ENCODE results near the gene FASTKD2. TPM values are rescaled to one million over a fixed set of nuclear protein-coding genes. Genes with fewer than 3 reads are reported as not detected.

FASTKD2 gene
- 10 to 100 TPM; 36.1 to 43.2 (median 40.4) TPM for polyA plus RNA-seq (ENCODE audit: insufficient read length in 3 of 3)
- long read RNA-seq, donor 1, transcript FASTKD2-201 (12 exons, 3,188 nt), result major isoform, 6 of 9 reads
- long read RNA-seq, donor 1, partial matches to known transcripts, result 0 of 9 reads
- long read RNA-seq, donor 1, other reads (novel, unspliced or antisense), result 0 of 9 reads
- long read RNA-seq, donor 2, transcript FASTKD2-202 (12 exons, 2,586 nt), result major isoform, 5 of 14 reads
- long read RNA-seq, donor 2, partial matches to known transcripts, result 5 of 14 reads
- long read RNA-seq, donor 2, other reads (novel, unspliced or antisense), result 0 of 14 reads
- long read RNA-seq, donor 3, transcript FASTKD2-201 (12 exons, 3,188 nt), result major isoform, 10 of 39 reads
- long read RNA-seq, donor 3, transcript FASTKD2-202 (12 exons, 2,586 nt), result minor isoform, 7 of 39 reads
- long read RNA-seq, donor 3, partial matches to known transcripts, result 22 of 39 reads
- long read RNA-seq, donor 3, other reads (novel, unspliced or antisense), result 0 of 39 reads
- long read RNA-seq, donor 4, partial matches to known transcripts, result 10 of 16 reads
- long read RNA-seq, donor 4, other reads (novel, unspliced or antisense), result 0 of 16 reads
- long read RNA-seq, donor 5, result 0 reads
- long read RNA-seq, donor 6, transcript FASTKD2-201 (12 exons, 3,188 nt), result major isoform, 5 of 23 reads
- long read RNA-seq, donor 6, partial matches to known transcripts, result 18 of 23 reads
- long read RNA-seq, donor 6, other reads (novel, unspliced or antisense), result 0 of 23 reads
- long read RNA-seq, donor 7, transcript FASTKD2-201 (12 exons, 3,188 nt), result major isoform, 5 of 20 reads
- long read RNA-seq, donor 7, partial matches to known transcripts, result 14 of 20 reads
- long read RNA-seq, donor 7, other reads (novel, unspliced or antisense), result 0 of 20 reads
- long read RNA-seq, donor 8, transcript FASTKD2-201 (12 exons, 3,188 nt), result major isoform, 5 of 29 reads
- long read RNA-seq, donor 8, partial matches to known transcripts, result 21 of 29 reads
- long read RNA-seq, donor 8, other reads (novel, unspliced or antisense), result 0 of 29 reads
- long read RNA-seq, donor 9, full-length matches to known transcripts, result 12 of 24 reads
- long read RNA-seq, donor 9, partial matches to known transcripts, result 12 of 24 reads
- long read RNA-seq, donor 9, other reads (novel, unspliced or antisense), result 0 of 24 reads
- long read RNA-seq, donor 10, transcript FASTKD2-201 (12 exons, 3,188 nt), result major isoform, 5 of 15 reads
- long read RNA-seq, donor 10, partial matches to known transcripts, result 6 of 15 reads
- long read RNA-seq, donor 10, other reads (novel, unspliced or antisense), result 0 of 15 reads
- long read RNA-seq, donor 11, transcript FASTKD2-201 (12 exons, 3,188 nt), result major isoform, 10 of 32 reads
- long read RNA-seq, donor 11, partial matches to known transcripts, result 21 of 32 reads
- long read RNA-seq, donor 11, other reads (novel, unspliced or antisense), result 0 of 32 reads
- long read RNA-seq, donor 12, partial matches to known transcripts, result 0 of 4 reads
- long read RNA-seq, donor 12, other reads (novel, unspliced or antisense), result 0 of 4 reads
- long read RNA-seq, donor 13, transcript FASTKD2-202 (12 exons, 2,586 nt), result major isoform, 10 of 32 reads
- long read RNA-seq, donor 13, transcript FASTKD2-201 (12 exons, 3,188 nt), result major isoform, 10 of 32 reads
- long read RNA-seq, donor 13, partial matches to known transcripts, result 10 of 32 reads
- long read RNA-seq, donor 13, other reads (novel, unspliced or antisense), result 0 of 32 reads
- long read RNA-seq, donor 14, transcript FASTKD2-202 (12 exons, 2,586 nt), result major isoform, 5 of 19 reads
- long read RNA-seq, donor 14, partial matches to known transcripts, result 11 of 19 reads
- long read RNA-seq, donor 14, other reads (novel, unspliced or antisense), result 0 of 19 reads
- long read RNA-seq, donor 15, transcript FASTKD2-201 (12 exons, 3,188 nt), result major isoform, 5 of 6 reads
- long read RNA-seq, donor 15, partial matches to known transcripts, result 0 of 6 reads
- long read RNA-seq, donor 15, other reads (novel, unspliced or antisense), result 0 of 6 reads
- long read RNA-seq, donor 16, transcript FASTKD2-201 (12 exons, 3,188 nt), result major isoform, 16 of 77 reads
- long read RNA-seq, donor 16, transcript FASTKD2-202 (12 exons, 2,586 nt), result minor isoform, 5 of 77 reads
- long read RNA-seq, donor 16, partial matches to known transcripts, result 54 of 77 reads
- long read RNA-seq, donor 16, other reads (novel, unspliced or antisense), result 0 of 77 reads

DNA sequence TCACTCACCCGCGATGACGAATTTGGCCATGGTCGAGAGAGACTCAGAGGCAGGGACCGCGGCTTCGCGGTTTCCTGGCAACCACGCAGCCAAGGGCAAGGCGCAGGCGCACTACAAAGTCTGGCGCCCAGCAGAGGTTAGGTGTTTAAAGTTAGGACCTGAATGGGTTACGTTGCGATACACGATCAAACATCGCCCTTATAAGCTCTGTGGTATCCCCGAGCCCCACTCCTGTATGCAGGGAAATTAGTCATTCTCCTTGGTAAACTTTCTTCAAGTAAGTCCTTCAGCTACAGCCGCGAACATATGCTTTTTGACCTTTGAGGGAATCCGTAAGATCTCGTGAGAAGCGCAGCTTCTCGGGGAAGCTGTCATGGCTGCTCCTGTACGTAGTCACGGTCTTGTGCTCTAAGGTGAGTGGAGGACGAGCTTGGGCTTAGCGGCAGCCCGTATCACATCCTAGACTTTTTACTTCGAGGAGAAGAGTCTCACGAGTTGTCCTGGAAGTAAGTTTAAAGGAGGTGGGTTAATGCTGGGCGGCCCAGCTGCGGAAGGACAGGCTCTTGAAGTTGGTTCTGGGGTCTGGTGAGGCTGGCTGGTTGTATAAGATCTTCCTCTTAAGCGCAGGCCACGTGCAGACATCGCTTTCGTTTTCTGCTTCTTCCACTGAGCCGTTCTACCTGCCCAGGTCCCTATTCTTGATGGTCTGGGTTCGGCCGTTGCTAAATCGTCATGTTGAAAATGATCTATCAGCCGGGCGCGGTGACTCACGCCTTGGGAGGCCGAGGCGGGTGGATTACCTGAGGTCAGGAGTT is at the start of gene FASTKD2, which contains the start of gene MDH1B:
Gene FASTKD2, plus strand, starts transcription at position 365 of the 815 bp plus-strand sequence. CDS start 1,088 bp downstream, outside the sequence.
Gene MDH1B, minus strand, starts transcription at position 87 of the 815 bp plus-strand sequence. Its CDS starts 57 bp downstream, at position 30.
- peak; percentile 78 to 98 (median 91) for DNase-seq (ENCODE audit: extremely low read depth in 1 of 11, low read depth in 9 of 11, low spot score in 4 of 11)

DNA sequence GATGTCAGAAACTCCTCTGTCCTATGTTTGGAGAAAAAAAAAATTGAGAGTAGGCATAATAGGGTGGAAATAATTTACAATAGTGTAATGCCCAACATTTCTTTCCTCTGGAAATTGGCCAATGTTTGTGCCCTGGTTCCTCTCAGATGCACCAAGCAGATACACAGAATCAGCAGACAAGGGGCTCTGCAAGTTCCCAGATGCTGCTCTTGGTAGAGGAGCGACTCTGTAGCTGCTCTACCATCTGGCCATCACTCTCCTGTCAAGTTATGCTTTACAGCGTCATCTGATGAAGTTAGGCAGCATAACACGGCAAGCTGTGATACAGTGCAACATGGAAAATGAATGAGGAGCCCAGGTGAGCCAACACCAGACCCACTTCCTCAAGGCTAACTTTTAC is 48.8 kb upstream of the FASTKD2 start:
- DNase-seq (ENCODE audit: extremely low read depth in 1 of 11, low read depth in 9 of 11, low spot score in 4 of 11), result no peak

DNA sequence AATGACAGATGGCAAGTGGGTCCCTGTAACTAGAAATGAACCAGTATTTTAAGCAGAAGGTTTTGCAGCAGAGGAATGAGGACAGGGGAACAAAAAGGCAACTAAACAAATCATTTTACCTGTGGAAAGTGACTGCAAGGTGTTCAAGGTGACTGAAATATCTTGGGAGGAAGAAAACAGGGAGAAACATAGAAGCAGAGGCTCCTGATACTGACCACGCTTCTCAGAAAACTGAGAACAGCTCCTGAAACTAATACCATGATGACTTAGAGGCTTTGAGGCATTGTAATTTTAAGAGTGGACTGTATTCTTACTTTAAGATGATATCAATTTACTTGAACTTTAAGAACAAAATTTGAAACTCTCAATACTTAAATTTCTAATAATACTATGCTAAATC is 47.1 kb upstream of the FASTKD2 start, which contains the start of gene DYTN:
Gene DYTN, minus strand, starts transcription at position 101 of the 400 bp plus-strand sequence. CDS start 117 bp downstream, outside the sequence.
- no peak for DNase-seq (ENCODE audit: extremely low read depth in 1 of 11, low read depth in 9 of 11, low spot score in 4 of 11)

DNA sequence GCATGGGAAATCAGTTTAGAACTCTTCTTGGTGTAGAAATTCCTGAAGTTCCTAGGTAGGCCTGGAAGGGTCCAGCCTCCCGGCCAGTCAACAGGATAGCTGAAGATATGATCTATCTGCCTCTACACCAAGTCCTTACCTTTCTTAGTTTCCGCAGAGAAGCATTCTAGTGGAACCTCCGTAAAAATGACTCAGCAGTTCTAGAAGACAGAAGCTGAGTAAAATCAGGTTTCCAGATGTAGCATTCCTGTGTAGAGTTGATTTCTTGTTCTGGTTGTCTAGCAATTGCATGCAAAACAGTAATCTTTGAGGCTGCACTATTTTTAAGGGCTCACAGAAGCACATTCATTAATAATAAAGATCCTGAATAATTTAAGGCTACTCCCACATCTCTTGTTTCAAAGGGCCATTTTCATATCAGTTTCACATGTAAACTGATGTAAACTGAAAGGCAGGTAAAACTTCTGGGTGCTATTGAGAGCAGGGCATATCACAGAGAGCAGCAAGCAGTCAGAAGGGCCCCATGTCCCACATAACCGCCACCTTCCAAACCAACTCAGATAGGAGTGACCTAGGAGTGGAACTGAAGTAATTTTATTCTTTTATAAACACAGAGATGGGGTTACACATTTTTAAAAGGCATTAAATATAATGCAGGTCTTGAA is 44.0 kb upstream of the FASTKD2 start:
- no peak for DNase-seq (ENCODE audit: extremely low read depth in 1 of 11, low read depth in 9 of 11, low spot score in 4 of 11)

DNA sequence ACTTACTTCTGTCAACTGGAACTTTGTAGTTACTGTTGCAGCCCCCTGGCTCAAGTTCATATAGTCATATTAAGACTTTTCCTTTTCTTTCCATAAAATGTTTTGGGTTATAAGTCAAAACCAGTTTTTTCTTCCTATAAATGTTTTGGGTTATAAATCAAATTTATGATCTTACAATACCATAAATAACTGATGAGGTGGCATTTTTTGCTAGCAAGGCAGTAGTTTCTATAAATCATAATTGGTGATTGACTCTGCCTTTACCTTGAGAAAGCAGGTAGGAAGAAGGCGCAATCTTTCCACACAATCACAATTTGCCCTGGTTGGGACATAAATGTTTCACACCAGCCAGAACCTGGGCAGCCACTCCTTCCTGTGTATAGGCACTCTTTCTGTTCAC is 42.1 kb upstream of the FASTKD2 start:
- DNase-seq (ENCODE audit: extremely low read depth in 1 of 11, low read depth in 9 of 11, low spot score in 4 of 11), result no peak

DNA sequence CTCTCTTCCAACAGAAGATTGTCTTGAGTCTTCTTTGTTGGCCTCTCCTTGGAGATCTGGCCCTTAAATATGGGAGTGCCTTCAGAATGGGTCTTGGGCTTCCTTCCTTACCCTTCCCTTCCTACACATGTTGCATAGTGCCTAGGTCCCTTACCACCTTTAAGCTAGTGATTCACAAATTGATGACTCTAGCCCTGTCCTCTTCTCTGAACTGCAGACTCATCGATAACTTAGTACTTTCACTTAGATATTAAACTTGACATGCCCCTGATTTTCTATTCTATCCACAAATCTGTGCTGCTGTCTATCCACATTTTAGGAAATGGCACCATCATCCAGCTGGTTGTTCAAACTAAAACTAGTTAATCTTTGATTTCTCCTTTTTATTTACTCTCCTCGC is 38.1 kb upstream of the FASTKD2 start:
- no peak for DNase-seq (ENCODE audit: extremely low read depth in 1 of 11, low read depth in 9 of 11, low spot score in 4 of 11)

DNA sequence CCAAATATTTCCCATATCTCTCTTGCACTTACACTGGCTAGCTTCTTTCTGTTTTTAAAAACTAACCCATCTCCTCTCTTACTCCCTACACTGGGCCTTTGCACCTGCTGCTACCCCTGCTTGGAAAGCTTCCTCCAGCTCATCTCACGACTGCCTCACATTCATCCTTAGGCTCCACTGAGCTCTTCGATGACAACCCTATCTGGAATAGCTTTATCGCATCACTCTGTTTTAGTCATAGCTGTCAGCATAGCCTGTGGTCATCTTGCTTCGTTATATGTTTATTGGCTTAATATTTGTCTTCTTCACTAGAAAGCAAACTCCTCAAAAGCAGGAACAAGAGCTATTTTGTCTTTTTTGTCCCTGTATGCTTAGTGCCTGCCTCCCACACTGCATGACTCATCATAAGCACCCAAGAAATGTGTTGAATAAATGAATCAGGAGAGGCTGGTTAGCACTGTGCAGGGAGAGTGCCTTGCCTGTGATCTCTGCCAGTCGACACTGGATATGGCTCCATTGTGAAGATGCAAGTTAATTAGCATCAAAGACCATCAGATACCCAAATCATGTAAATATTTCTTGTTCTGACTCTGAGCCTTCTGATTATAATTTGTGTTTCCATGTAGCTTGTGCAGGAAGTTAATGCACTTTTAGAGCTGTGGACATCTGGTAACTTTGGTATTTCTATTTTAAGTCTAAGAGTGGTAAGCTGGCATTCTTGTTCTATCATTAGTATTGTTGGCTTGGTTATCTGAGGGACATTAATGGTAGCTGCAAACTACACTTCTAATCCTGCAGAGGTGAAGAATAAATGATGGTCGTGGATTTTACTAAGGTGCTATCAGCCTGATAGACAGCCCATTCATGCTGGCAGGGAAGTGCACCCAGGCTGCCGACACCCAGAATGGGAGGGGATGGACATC is 36.9 kb upstream of the FASTKD2 start:
- DNase-seq (ENCODE audit: extremely low read depth in 1 of 11, low read depth in 9 of 11, low spot score in 4 of 11), result no peak

DNA sequence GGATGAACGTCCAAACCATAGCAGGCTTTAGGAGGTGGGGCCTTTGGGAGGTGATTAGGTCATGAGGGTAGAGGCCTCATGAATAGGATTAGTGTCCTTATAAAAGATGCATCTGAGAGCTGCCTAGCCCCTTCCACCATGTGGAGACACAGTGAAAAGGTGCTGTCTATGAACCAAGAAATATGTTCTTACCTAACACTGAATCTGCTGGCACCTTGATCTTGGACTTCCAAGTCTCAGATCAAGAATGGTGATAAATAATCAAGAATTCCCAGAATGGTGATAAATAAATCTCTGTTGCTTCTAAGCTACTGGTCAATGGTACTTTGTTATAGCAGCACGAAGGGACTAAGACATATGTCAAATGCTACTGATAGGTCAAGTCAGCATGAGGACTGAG is 32.1 kb upstream of the FASTKD2 start:
- DNase-seq (ENCODE audit: extremely low read depth in 1 of 11, low read depth in 9 of 11, low spot score in 4 of 11), result no peak

DNA sequence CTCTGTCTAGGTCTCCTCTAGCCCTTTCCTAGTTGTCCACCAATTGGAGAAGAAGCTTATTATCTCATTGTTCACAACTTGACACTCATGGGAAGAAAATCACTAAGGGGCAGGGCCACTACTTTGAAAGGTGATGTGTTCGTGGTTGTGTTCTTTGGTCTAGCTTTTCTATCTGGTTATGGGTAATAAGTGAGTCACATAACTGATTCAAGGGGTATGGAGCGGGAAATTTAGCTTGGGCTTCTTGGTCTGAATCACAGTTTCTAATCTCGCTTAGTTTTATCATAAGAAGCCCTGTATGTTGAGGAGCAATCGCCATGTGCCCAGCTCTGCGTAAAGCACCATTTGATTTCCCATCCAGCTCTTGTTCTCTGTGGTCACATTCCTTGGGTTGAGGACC is 28.5 kb upstream of the FASTKD2 start:
- DNase-seq (ENCODE audit: extremely low read depth in 1 of 11, low read depth in 9 of 11, low spot score in 4 of 11), result no peak

DNA sequence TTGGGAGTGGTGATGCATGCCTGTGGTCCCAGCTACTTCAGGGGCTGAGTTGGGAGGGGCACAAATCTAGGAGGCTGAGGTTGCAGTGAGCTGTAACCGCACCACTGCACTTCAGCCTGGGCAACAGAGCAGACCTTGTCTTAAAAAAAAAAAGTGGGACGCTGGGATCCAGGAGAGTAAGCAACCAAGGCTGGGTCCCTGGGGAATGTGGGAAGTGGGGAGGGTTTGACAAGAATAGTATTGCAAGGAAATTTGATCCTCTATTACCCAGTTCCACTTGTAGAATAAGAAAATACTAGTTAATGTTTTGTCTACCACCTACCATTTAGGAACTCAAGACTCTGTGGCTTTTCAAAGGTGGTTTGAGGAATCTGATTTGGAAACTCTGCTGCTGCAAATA is 26.1 kb upstream of the FASTKD2 start:
- peak in 8 of 11 donors; percentile 5 to 39 (median 12) for DNase-seq (ENCODE audit: extremely low read depth in 1 of 11, low read depth in 9 of 11, low spot score in 4 of 11)

DNA sequence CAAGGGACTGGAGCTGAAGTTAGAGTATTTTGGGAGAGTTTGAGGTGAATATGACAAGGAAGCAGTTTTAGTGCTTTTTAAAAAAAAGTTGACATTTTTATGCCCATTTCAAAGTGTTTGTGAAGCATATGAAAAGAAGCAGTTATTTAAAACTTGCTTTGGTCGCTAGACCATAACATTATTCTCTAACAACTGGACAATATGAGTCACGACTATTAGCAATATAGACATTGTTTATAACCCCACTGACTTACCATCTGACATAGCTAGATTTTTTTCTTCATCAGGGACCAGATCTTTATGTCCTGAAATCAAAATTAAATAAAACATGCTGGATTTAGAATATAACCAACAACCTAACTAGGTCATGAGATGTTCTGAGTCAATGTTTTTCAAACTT is 24.6 kb upstream of the FASTKD2 start:
- no peak for DNase-seq (ENCODE audit: extremely low read depth in 1 of 11, low read depth in 9 of 11, low spot score in 4 of 11)

DNA sequence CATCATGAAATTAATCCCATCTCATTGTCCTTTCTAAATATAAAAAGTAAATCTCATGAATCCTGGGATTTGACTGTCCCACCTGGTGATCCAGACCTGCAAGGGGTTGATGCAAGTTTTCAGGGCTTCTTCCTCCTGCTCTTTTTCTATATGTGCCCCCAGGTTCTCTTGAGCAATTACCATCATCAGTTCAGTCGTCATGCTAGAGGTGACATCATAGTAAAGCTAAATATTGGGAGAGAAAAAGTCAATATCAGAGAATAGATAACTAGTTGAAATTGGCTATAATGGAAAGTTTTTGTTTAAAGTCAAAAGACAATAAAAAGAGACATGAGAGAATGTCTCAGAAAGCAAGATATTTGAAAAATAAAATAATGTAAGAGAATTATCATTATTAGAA is 8.6 kb upstream of the FASTKD2 start:
- no peak for DNase-seq (ENCODE audit: extremely low read depth in 1 of 11, low read depth in 9 of 11, low spot score in 4 of 11)

DNA sequence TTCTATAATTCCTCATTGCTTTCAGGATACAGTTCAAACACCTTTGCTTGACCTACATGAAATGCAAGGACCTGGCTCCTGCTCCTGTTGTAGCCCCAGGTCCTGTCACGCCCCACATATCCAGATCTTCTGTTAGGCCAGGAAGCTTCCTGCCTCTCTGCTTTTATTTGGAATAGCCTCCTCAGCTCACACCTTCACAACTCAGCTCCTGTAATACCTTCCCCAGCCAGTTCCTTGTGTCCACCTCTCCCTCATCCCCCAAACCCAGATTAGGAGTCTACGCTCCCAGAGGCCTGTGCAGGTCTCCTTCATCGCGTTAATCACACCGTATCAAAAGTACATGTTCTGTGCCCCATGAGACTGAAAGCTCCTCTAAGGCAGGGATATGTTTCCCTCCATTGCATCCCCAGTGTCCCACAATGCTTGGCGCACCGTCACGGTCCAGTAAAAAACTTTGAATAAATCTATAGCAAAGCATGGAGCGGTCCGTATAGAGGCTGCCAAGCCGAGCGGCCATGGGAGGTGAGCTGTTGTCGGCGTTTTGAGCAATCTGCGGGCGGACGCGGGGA is 649 bp upstream of the FASTKD2 start:
- DNase-seq (ENCODE audit: extremely low read depth in 1 of 11, low read depth in 9 of 11, low spot score in 4 of 11), result peak in 1 of 11 donors; percentile 6
